HepG2 (cell line): ENCODE measurements around the gene VPS13D. TPM values are rescaled to one million over a fixed set of nuclear protein-coding genes. Genes with fewer than 3 reads are reported as not detected.

Source experiments
- ATAC-seq: fragments of 200-7000 bp; cut with Tn5 transposase; 3 replicates; pipeline ENCODE4 v1.9.1; 2020; ENCODE audit warnings: mild to moderate bottlenecking, moderate library complexity
- BruUV-seq: library from RNA; stranded (reverse); fragments of 400-500 nt; replicated peaks from 2 replicates; lab custom pipeline; 2021; lab: Mats Ljungman, UMichigan
- CTCF ChIA-PET: fragments of 300-600 bp; formaldehyde crosslinking; extraction: SDS; loops from one replicate; lab custom pipeline; 2021; ENCODE audit warnings: low total read pairs, inconsistent platforms, low intra/inter-chr PET ratio; lab: Yijun Ruan, JAX
- POLR2A ChIA-PET: fragments of 350-600 bp; sonication (Branson Sonifier 250); formaldehyde crosslinking; loops from one replicate; lab custom pipeline; 2020; ENCODE audit warnings: antibody characterized with exemption, inconsistent platforms; lab: Yijun Ruan, JAX
- DNase-seq: peaks from one replicate; pipeline ENCODE4 v3.0.0-alpha.2; 2015; ENCODE audit warnings: low spot score
- FAIRE-seq: peaks from 3 replicates; lab custom pipeline; 2011; peaks lifted over from hg19 to GRCh38; lab: Jason Lieb, UNC
- H2AFZ ChIP-seq: one replicate; pipeline ENCODE4 v1.6.1; 2011; ENCODE audit warnings: low read length, inconsistent platforms
- H3K27ac ChIP-seq: fragments of 300-600 bp; 3 replicates; pipeline ENCODE4 v1.8.0; 2011; ENCODE audit warnings: mixed run types, mild to moderate bottlenecking, mixed read lengths, low read length, inconsistent platforms; ENCODE audit not compliant: insufficient read depth; ENCODE audit errors: extremely low read length
- H3K27me3 ChIP-seq, 2 experiments: fragments of 200-600 bp in 1 of 2; 2 replicates in 1 of 2; 3 replicates in 1 of 2; pipeline versions ENCODE4 v1.6.0 to v1.8.0; 2011; ENCODE audit warnings: low read length in 2 of 2, mild to moderate bottlenecking in 2 of 2, moderate library complexity in 2 of 2, inconsistent platforms in 1 of 2; ENCODE audit not compliant: insufficient read depth in 2 of 2, control insufficient read depth in 1 of 2
- H3K36me3 ChIP-seq, 2 experiments: fragments of 200-600 bp in 1 of 2; replicated peaks in 1 of 2; 2 replicates in 1 of 2; 3 replicates in 1 of 2; pipeline versions ENCODE4 v1.5.1 to v1.8.0; 2011; ENCODE audit warnings: low read length in 2 of 2, inconsistent platforms in 1 of 2; ENCODE audit not compliant: insufficient read depth in 2 of 2, control insufficient read depth in 1 of 2
- H3K4me1 ChIP-seq: 2 replicates; pipeline ENCODE4 v1.5.1; 2012; ENCODE audit warnings: low read length, inconsistent platforms; ENCODE audit not compliant: insufficient read depth
- H3K4me2 ChIP-seq: 2 replicates; pipeline ENCODE4 v1.6.0; 2011; ENCODE audit warnings: low read depth, low read length, inconsistent platforms
- H3K4me3 ChIP-seq, 3 experiments: fragments of 200-600 bp in 1 of 3; sonication (generic), shearing (Covaris generic) in 1 of 3; replicated peaks in 1 of 3; 2 replicates each; pipeline ENCODE4 v1.5.1; 2011 to 2016; ENCODE audit warnings: low read length in 3 of 3, inconsistent platforms in 2 of 3, low read depth in 2 of 3, mild to moderate bottlenecking in 2 of 3, control low read depth in 1 of 3, mixed read lengths in 1 of 3; ENCODE audit not compliant: insufficient read depth in 1 of 3
- H3K79me2 ChIP-seq: one replicate; pipeline ENCODE4 v1.6.1; 2011; ENCODE audit warnings: low read length, inconsistent platforms; ENCODE audit not compliant: insufficient read depth
- H3K9ac ChIP-seq: 2 replicates; pipeline ENCODE4 v1.6.0; 2011; ENCODE audit warnings: mild to moderate bottlenecking, low read depth, low read length, inconsistent platforms; ENCODE audit not compliant: insufficient read depth
- H3K9me3 ChIP-seq: 2 replicates; pipeline ENCODE4 v1.5.1; 2012; ENCODE audit warnings: mild to moderate bottlenecking, low read length
- H4K20me1 ChIP-seq: 2 replicates; pipeline ENCODE4 v1.6.0; 2011; ENCODE audit warnings: inconsistent platforms, mild to moderate bottlenecking, low read length, moderate library complexity; ENCODE audit not compliant: insufficient read depth
- FOXM1 ChIP-seq: sonication (generic); formaldehyde crosslinking; IDR thresholded peaks from 2 replicates; pipeline ENCODE4 v1.5.0; 2020; ENCODE audit warnings: missing genetic modification reagents
- GLMP ChIP-seq: sonication (generic); formaldehyde crosslinking; IDR thresholded peaks from 2 replicates; pipeline ENCODE4 v1.9.0; 2021; ENCODE audit warnings: missing genetic modification reagents, mild to moderate bottlenecking, borderline replicate concordance
- MIER2 ChIP-seq: IDR thresholded peaks from 2 replicates; pipeline ENCODE4 v1.6.1; 2016; ENCODE audit warnings: missing biosample characterization, missing genetic modification reagents
- NRL ChIP-seq: sonication (generic); formaldehyde crosslinking; IDR thresholded peaks from 2 replicates; pipeline ENCODE4 v1.5.0; 2020; ENCODE audit warnings: missing genetic modification reagents, mild to moderate bottlenecking, moderate library complexity, borderline replicate concordance
- RARG ChIP-seq: sonication (generic); formaldehyde crosslinking; IDR thresholded peaks from 2 replicates; pipeline ENCODE4 v1.4.0; 2020; ENCODE audit warnings: low read depth, mild to moderate bottlenecking, missing genetic modification reagents
- SNAPC4 ChIP-seq: sonication (generic); formaldehyde crosslinking; IDR thresholded peaks from 2 replicates; pipeline ENCODE4 v1.4.0; 2020; ENCODE audit warnings: mild to moderate bottlenecking, missing genetic modification reagents
- ZFY ChIP-seq: sonication (generic); formaldehyde crosslinking; IDR thresholded peaks from 2 replicates; pipeline ENCODE4 v1.4.0; 2020; ENCODE audit warnings: missing genetic modification reagents
- ZHX1 ChIP-seq: sonication (generic); formaldehyde crosslinking; IDR thresholded peaks from 2 replicates; pipeline ENCODE4 v1.8.1; 2022; ENCODE audit warnings: low read depth, mild to moderate bottlenecking, missing genetic modification reagents
- ZNF335 ChIP-seq: sonication (generic); formaldehyde crosslinking; IDR thresholded peaks from 2 replicates; pipeline ENCODE4 v1.4.0; 2020; ENCODE audit warnings: missing genetic modification reagents
- ZNF512B ChIP-seq: sonication (generic); formaldehyde crosslinking; IDR thresholded peaks from 2 replicates; pipeline ENCODE4 v1.5.1; 2020; ENCODE audit warnings: missing genetic modification reagents, mild to moderate bottlenecking, borderline replicate concordance
- ZNF567 ChIP-seq: sonication (generic); formaldehyde crosslinking; IDR thresholded peaks from 2 replicates; pipeline ENCODE4 v1.8.1; 2023; ENCODE audit warnings: mild to moderate bottlenecking, missing genetic modification reagents, borderline replicate concordance
- ZNF878 ChIP-seq: sonication (generic); formaldehyde crosslinking; IDR thresholded peaks from 2 replicates; pipeline ENCODE4 v1.8.1; 2023; ENCODE audit warnings: mild to moderate bottlenecking, missing genetic modification reagents, moderate library complexity
- ZSCAN20 ChIP-seq: sonication (generic); formaldehyde crosslinking; IDR thresholded peaks from 2 replicates; pipeline ENCODE4 v1.4.0; 2020; ENCODE audit warnings: missing genetic modification reagents, mild to moderate bottlenecking, borderline replicate concordance
- WGBS: methylation state at CpG from one replicate; pipeline ENCODE4 v1.1.6; 2017; ENCODE audit warnings: low lambda C conversion rate; 5-methylcytosine and 5-hydroxymethylcytosine counted together
- in situ Hi-C: cut with HindIII; loops from 2 replicates; pipeline ENCODE4 v1.10.0; 2017; ENCODE audit warnings: low pct_unique_long_range_greater_than_20kb; ENCODE audit not compliant: extremely low pct_ligation_motif_present
- intact Hi-C: fragments of 100-400 bp; cut with micrococcal nuclease; formaldehyde crosslinking; loops from one replicate; pipeline ENCODE4 v1.10.0; 2022; ENCODE audit not compliant: unreplicated experiment
- polyA plus RNA-seq, 8 experiments: library from polyadenylated mRNA; depleted of rRNA in 3 of 8; stranded (reverse) in 7 of 8; unstranded in 1 of 8; fragments of >200 nt; fragmentation: Illumina TruSeq in 4 of 8; extraction: Trizol in 4 of 8; gene quantifications; 2 replicates each; pipeline versions ENCODE4 v1.2.1 to v1.2.3, GENCODE V29; 2011 to 2016; ENCODE audit warnings: low read depth in 4 of 8, missing spikeins in 1 of 8, mixed read lengths in 1 of 8; ENCODE audit not compliant: insufficient read depth in 1 of 8
- total RNA-seq, 5 experiments: library from RNA; depleted of rRNA; stranded (reverse); fragments of >200 nt; fragmentation: Illumina TruSeq; extraction: Trizol; gene quantifications; 2 replicates each; pipeline ENCODE4 v1.2.3, GENCODE V29; 2016; ENCODE audit warnings: low read depth in 1 of 5

Gene VPS13D
- total and polyA plus RNA-seq, 2 of the 13 experiments (the other 11 are each of a cell fraction or from before 2014, with no cell fraction given), result 8.6 to 13.9 TPM

GRCh38 chr1:12501661-12502060 is 271.8 kb downstream of the VPS13D start:
- in situ Hi-C loops (no loop called here), intact Hi-C loops (no loop called here)
- Histone ChIP-seq H4K20me1 (no peaks in the 10 kb centered on the region), H3K4me2 (no peak overlapping the region), H3K36me3 (peaks cover under 1 to 7% of the 10 kb centered on the region in 2 experiments; a peak in 4 of 5 replicates), H2AFZ (no peak overlapping the region), H3K79me2 (no peaks in the 10 kb centered on the region), H3K27ac (no peak overlapping the region), H3K4me3 (no peak overlapping the region), H3K27me3 (no peaks in the 10 kb centered on the region), H3K4me1 (peaks cover 5% of the 10 kb centered on the region), H3K9ac (no peak overlapping the region), H3K9me3 (no peaks in the 10 kb centered on the region)
- ChIA-PET POLR2A (interaction anchor here (0.5 kb wide), 1 partner anchor 8 kb away, joined by 3 read pairs; no protein-coding TSS in a partner anchor), CTCF (no interaction called here)
- DNase-seq (no peak), ATAC-seq (no peak), FAIRE-seq (no peak)
- no TSS peak for BruUV-seq
- WGBS, result 98% methylated on average over 9 of the region's 9 CpGs
- TF ChIP-seq SNAPC4 (CRISPR knock-in tag) (no peak), ZNF335 (no peak), RARG (CRISPR knock-in tag) (no peak), ZFY (no peak), ZNF512B (CRISPR knock-in tag) (no peak), MIER2 (CRISPR knock-in tag) (no peak), FOXM1 (CRISPR knock-in tag) (no peak), ZSCAN20 (CRISPR knock-in tag) (no peak), NRL (CRISPR knock-in tag) (no peak), ZHX1 (CRISPR knock-in tag) (no peak), ZNF567 (CRISPR knock-in tag) (no peak), ZNF878 (CRISPR knock-in tag) (no peak), GLMP (no peak)
